Activated CD8-positive, alpha-beta memory T cell treated with anti-CD3 and anti-CD28 coated beads for 4 hours (primary cell): ENCODE data around the gene TMEM120B.
"Not testable (repeated sequence)": the region's sequence is repeated elsewhere in the genome, so short reads cannot be mapped to it uniquely, and the experiment has no call there.

Experiments
- DNase-seq, 2 donors: peaks; one replicate each; pipeline ENCODE4 v3.0.0-alpha.2; 2020; ENCODE audit warnings: low read depth in 2 of 2

Gene TMEM120B

DNA sequence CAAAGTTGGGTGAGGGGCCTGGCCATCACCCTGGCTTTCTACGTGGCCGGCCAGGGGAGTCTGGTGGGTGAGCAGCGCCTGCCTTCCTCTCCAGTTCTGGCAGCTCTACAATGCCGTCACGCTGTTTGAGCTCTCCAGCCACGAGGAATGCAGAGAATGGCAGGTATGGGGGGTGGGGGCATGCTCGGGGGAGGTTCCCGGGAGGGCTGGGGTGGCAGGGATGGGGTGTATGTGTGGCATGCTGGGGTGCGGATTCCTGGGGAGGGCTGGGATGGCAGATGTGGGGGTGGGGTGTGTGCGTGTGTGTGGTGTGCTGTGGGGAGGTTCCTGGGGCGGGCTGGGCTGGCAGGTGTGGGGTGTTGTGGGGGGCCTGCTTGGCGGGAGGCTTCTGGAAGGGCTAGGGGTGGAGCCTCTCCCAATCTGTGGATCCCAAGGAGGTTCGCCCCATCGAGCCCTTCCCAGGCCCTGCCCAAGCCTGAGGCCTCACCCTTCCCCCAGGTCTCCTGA lies 62.5 kb downstream of the TMEM120B start:
- DNase-seq, result no peak

DNA sequence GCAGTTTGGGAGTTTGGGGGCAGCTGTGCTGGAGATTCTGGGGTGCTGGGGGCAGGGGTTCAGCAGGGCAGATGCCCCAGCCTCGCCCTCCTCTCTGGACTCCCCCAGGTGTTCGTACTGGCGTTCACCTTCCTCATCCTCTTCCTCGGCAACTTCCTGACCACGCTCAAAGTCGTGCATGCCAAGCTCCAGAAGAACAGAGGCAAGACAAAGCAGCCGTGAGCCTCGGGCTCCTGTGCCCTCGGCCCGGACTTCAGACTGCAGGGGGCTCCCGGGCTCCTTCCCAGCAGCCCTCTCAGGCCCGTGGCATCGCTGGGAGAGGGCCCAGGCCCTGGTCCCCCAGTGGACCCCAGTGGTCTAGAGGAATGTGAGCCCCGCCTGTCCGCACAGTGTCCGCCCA lies 62.9 kb downstream of the TMEM120B start:
- DNase-seq, result no peak

DNA sequence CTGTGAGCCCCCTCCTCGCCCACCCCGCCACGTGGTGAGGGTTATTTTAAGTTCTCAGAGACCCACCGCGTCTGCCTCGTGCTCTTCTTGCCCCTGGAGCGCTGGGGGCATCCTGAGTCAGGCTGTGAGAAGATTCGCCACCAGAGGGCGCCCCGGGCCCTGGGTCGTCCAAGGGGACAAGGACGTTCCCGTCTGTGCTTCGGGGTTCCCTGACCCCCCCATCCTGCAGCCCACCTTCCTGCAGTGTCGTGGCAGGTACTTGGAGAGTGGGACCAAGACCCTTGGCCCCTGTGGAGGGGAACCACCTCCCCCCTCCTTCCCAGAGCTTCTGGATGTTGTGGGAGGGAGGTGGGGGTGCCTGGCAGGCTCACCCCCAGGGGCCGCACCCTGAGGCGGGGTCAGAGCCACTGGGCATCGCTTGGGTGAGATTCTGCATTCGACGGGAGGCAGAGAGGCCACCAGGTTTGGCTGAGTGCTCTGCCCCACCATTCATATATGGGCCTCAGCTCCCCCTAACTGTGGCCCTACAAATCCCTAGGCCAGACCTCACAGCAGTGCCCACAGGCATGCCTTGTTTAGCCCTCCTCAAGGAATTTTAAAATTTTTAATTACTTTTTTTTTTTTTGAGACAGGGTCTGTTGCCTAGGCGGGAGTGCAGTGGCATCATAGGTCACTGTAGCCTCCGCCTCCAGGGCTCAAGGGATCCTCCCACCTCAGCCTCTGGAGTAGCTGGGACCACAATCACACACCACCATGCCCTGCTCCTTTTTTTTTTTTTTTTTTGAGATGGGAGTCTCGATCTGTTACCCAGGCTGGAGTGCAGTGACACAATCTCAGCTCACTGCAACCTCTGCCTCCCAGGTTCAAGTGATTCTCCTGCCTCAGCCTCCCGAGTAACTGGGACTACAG lies 63.9 kb downstream of the TMEM120B start:
- peak; percentile 81 to 86 for DNase-seq

DNA sequence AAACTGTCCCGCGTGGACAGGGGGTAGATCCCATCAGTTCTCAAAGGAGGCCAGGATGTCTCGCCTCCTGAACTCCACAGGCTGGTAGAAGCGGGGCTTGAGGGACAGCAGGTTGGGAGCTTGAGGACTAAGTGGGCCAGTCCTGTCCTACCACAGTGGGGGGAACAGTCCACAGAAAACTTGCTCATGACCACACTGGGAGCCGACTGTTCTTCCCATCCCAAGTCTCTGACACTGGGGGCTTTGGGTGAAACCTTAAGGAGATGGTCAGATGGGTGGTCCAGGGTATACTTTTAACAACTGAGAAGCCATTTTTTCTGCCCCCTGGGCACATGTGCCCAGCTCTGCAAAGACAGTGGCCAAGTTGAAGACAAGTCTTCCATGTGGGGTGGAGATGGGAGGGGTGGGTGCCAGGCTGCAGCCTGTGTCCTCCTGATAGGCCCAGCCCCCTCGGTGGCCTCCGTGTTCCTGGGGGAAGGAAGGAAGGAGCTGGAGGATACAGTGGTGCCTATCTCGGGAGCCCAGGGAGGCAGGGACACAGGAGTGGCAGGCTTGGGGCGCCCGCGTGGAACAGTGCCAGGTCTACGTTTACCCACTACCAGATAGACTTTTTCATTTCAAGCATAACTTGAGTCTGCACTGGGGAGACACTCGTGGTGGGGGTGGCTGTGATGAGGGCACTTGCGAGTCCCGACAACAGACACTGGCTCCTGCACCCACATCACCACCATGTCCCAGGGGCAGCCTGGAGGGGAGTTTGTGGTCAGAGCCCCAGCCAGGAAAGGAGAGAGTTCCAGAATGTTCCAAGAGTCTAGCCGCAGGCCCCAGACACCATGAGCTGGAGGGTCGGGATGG lies 66.2 kb downstream of the TMEM120B start:
- DNase-seq, result no peak

DNA sequence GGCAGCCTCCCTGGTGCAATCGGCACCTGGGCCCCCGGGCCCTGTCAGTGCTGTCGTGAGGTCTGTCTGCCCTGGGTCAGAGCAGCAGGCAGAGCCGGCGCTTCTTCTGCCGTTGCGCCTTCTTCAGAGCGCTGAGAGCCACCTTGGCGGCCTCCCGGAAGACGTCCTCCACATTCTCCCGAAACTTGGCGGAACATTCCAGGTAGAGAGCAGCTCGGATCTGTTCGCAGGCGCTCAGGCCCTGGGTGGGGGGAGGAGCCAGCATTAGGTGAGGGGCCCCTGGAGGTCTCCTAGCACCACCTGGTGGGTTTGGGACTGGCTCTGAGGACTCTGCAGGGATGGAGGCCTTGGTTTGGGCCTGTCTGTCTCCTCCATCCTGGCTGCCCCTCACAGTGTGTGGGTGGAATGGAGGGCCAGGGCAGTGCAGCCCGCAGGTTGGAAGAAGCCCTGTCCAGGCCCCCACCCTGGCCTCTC lies 66.9 kb downstream of the TMEM120B start:
- no peak for DNase-seq

DNA sequence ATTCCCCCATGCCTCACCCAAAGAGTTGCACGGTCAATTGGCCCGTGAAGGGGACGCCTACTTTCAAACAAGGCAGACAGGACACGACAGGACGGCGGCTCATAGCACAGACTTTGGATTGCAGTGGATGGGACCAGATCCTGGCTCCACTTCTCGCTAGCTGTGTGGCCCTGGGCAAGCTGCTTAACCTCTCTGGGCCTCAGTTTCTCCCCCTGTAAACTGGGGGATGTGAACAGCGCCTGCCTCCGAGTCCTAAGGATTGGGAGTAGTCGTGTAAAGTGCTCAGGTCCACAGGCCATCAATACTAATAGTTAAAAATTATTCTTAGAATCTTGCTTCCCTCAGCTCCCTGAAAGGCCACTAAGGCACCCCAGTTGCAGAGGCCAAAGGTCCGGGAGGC lies 67.9 kb downstream of the TMEM120B start:
- no peak for DNase-seq

DNA sequence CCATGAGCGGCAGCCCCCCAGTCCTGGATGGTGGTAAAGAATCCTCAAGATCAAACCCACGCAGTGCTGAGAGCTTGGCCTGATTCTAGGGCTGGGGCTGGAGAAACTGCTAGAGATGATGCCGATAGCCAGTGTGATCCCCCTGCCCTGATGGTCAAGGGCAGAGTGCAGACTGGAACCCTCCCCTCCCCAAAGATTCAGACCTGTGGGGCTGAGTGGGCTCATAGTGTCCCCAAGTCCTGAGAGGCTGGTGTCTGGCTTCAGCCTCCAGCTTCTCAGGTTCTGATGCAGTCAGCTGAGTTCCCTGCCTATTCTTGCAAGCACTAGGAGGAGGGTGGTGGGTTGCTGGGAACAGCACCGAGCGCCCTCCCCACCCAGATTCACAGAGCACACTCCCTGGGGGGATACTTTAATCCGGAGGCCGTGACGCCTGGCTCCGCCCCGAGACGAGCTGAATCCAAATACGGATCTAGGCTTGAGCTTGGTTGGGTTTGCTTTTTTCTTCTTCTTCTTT lies 69.0 kb downstream of the TMEM120B start:
- no peak for DNase-seq

DNA sequence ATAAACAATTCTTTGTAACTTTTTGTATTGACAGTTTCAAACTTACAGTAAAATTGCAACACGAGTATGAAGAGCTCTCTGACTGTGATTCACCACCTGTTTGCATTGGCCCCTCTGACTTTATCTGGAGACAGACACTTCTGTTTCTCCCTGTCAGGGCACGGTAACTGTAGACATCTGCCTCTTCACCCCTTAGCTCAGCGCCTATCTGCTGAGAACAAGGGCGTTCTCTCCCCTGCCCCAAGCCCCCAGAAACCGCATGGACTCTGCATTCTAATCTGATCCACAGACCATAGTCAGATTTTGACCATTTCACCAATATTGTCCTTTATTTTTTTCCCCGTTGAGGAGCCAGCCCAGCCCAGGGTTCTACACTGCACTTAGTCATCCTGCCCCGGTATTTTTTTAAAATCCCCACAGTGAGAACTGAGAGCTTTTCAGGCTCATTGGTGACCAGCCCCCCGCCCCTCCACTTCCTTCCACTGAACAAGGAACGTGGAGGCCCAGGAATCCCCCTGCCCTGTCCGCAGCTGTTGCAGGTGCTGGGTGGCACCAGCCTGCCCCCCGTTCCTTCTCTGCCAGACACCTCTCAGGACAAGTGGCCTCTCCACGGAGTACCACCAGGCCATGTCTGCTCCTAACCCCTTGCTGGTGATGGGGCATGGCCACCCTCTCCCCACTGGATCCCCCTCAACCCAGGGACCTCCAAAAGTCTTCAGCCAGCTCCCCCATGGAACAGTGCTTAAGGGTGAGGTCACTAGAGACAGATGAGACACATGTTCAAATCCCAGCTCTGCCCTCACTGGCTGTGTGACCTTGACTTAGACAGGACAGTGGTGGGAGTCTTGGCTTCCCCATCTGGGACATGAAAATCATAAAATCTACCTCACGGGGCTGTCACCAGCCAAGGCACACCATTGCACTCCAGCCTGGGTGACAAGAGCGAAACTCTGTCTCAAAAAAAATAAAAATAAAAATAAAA lies 69.7 kb downstream of the TMEM120B start:
- peak in 1 of 2 donors; percentile 45 for DNase-seq

DNA sequence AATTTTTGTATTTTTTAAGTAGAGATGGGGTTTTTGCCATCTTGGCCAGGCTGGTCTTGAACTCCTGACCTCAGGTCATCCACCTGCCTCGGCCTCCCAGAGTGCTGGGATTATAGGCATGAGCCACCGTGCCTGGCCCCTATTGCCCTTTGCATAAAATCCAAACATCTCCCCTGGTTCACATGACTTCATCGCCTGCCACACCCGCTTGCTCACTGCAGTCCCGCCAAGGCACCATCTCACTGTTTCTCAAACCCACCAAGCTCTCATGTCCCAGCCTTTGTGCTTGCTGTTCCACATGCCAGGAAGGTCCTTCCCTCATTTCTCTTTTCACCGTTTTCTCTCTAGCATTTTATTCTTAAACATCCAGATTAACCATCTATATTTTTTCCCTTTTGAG lies 71.2 kb downstream of the TMEM120B start:
- DNase-seq, result no peak

DNA sequence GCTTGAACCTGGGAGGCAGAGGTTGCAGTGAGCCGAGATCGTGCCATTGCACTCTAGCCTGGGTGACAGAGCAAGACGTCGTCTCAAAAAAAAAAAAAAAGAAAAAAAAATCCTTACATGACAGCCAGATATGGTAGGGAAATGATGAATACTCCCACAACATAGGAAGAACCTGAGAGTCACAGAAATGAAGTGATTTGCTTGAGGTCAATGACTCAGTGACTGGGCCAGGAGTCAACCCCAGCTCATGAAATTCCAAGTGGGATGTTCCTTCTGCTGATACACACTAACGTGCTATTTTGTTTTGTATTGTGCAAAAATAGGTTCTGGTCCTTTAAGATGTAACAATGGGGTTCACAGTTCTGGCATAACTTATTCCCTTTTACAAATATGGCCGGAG lies 71.9 kb downstream of the TMEM120B start:
- DNase-seq, result no peak

DNA sequence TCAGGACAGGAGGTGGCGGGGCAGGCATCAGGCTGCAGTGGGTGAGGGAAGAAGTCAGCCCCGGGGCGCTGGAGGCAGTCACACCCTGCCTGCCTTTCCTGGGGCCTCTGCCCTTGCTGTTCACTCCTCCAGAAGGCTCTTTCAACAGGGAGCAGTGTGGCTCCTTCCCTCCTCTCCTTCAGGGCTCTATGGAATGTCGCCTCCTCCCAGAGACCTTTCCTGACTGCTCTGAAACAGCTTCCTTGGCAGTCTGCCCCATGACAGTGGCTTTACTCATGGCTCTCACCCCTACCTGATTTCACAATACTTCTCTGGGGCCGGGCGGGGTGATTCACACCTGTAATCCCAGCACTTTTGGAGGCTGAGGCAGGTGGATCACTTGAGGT lies 73.9 kb downstream of the TMEM120B start:
- DNase-seq, result no peak

DNA sequence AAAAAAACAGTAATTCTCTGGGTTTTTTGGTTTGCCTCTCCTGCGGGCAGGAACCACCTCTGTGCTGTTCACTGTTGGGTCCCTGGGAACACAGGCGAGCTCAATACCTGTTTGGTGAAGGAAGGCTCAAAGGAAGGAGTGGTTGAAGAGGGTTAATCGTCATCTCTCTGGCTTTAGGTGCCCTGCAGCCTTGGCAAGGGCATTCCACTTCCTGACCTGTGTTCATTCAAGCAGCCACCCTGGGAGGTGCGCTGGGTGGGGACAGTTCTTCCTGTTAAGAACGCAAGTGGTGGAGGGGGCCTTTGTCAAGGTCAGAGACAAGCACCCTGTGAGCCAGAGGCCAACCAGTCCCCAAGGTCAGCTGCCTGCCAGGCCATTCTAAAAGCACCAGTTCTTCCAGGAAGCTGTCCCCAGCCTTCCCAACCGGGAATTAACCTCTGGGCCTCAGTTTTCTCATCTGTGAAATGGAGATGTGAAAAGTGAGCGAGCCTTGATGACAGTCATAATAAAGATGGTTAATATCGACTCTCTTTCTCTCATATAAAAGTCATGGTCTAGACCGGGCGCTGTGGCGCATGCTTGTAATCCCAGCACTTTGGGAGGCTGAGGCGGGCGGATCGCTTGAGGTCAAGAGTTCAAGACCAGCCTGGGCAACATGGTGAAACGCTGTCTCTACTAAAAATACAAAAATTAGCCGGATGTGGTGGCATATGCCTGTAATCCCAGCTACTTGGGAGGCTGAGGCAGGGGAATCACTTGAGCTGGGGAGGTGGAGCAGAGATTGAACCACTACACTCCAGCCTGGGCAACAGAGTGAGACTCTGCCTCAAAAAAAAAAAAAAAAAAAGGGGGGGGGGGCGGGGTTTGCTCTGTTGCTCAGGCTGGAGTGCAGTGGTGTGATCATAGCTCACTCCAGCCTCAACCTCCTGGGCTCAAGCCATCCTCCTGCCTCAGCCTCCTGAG lies 74.8 kb downstream of the TMEM120B start:
- DNase-seq, result no peak

DNA sequence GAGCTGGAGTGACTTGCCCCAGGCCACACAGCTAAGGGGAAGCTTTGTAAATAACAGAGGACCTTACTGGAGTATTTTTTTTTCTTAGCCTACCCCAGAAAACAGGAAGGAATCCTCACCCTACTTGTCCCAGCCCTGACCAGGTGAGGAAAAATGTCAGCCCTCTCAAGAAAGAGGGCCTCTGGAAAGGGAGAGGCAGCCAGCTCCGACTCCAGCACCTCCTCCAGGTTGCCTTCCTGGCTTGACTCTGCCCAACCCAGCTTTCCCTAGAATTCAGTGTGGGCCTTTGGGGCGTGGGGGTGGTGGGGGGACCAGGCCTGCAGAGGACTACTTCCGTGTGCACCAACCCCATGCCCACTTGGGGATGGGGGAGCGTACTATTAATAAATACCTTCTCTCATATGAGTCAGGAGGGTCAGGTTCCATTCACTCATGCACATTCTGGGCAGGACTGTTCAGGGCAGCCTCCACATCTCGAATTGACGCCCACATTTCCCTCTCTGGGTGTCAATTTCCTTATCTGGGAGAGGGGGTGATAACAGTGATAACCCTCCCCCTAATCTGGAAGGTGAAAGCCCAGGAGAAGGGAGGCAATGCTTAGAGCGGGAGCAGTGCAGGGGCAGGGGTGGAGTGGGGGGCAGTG lies 75.7 kb downstream of the TMEM120B start:
- DNase-seq, result no peak

DNA sequence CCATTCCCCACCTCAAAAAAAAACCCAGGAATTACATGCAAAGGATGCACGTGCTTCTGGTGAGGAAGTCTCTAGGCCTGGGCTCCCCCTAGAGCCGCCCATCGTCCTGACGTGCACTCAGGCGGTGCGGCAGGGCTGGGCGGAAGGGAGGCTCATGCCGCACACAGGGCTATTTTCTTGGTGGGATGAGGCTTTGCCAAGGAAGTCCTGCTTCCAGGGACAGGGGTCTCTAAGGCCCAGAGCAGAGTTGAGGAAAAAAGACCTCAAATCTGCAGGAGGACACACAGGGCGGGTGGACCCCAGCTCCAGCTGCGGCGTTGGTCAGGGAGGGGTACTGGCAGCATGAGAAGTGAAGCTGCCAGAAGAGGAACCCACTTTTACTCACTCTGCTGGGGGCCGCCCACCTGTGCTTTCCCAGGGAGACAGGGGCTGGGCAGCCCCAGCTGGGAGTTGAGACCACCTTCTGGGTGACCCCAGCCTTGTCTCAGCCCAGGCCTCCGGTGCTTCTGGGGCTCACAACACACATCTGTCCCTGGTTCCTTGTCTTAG lies 76.8 kb downstream of the TMEM120B start:
- DNase-seq, result no peak

DNA sequence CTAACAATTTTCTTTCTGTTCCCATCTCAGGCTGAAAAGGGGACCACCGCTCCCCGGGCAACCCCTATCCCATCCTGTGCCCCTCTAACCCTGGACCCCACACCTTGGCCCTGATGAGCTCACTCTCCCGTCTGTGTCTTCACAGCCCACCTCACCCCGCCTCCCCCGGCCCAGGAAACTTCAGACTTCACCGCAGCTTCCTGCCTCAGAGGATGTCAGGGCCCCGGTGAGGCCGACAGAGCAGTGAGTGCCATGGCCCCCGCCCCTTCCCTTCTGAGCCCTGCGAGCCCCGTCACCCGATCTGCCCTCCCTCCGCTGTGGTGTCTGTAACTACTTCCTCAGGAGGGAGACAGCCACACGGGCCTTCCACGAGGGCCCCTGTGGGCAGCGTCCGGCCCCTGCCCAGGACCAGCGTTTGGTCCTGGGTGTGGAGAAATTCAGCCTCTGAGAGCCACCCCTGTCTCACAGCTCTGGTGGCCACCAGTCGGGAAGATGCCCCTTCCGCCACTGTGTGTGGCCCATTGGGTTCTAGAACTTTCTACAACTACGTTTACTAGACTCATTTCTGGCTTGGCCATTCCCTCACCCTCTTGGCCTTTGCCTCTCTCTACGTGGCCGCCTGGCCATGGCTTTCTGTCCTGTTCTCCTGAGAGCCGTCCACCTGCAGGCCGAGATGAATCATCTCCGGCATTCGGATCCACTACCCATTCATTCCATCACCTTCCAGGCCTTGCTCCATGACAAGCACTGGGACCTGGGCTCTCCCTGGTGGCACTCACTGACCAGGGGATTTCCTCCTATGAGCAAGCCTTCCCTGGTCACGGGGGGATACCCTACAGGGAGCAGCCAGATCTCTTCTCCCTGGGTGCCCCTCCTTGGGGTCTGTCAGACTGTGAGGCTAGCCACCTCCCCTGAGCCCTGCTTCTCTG lies 77.5 kb downstream of the TMEM120B start:
- DNase-seq, result peak; percentile 91 to 92

DNA sequence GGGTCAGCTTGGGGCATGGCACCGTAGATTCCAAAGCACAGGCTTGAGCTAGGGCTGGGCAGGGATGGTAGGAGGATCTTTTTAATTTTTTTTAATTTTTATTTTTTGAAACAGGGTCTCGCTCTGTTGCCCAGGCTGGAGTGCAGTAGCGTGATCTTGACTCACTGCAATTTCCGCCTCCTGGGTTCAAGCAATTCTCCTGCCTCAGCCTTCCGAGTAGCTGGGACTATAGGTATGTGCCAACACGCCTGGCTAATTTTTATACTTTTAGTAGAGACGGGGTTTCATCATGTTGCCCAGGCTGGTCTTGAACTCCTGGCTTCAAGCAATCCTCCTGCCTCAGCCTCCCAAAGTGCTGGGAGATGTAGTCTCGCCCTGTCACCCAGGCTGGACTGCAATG lies 78.2 kb downstream of the TMEM120B start:
- not testable (repeated sequence) for DNase-seq

DNA sequence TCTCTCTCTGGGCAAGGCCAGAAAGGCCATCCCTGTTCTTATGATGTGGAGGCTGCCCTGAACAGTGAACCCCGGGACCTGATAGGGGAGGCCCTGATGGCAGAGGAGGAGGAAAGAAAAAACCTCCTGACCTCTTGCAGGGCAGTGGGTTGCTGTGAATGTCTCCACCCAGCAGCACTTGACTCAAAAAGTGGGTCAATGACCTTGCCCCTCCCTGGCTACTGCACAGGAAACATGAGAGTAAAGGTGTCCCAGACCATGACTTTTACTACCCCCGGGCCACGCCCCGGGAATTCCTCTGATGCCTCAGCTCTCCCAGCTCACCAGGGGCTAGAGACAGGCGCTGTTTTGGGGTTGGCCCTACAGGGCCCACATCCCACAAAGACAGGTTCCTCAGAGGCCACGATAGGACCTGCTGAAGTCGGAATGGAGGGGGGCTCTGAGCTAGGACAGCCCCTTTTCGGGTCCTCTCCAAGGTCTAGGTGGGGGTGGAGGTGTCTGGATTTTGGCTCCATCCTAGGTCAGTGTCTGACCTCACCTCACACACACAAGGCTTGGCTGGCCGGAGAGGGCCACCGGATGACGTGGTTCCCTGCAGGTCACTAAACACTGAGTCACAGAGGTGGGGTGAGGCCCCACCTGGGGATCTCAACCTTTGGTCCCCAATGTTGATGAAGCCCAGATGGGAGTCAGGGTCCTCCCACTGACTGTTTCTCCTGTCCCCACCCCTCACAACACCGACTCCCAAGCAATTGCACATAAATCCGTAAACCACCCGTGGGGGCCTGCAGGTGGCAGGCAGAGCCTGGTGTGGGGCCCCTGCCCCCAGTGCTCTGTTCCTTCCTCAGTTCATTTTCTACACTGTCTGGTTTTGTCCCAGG lies 79.4 kb downstream of the TMEM120B start:
- no peak for DNase-seq
